ENCODE results near the gene MCC. TPM values are rescaled to one million over a fixed set of nuclear protein-coding genes. Genes with fewer than 3 reads are reported as not detected.

The MCC gene
- polyA plus RNA-seq, 1 donor (not counting 4 experiments of a cell fraction or from before 2014, with no cell fraction given): 24.6 TPM

GRCh38 chr5:113255579-113256386 lies 232.5 kb downstream of the MCC start:
- Histone ChIP-seq H2AFZ (ENCODE audit: control insufficient read depth, low read length) (no peak overlapping the region), H3K4me2 (ENCODE audit: control insufficient read depth, extremely low read depth, insufficient read depth, low read depth, low read length) (no peak overlapping the region), H3K9me3 (ENCODE audit: control insufficient read depth, low read depth, low read length) (no peaks in the 10 kb centered on the region), H4K20me1 (ENCODE audit: control insufficient read depth, extremely low read depth, insufficient read depth, low read length) (peaks cover 4% of the 10 kb centered on the region), H3K79me2 (ENCODE audit: control insufficient read depth, insufficient read depth, low read length) (peaks cover 58% of the 10 kb centered on the region), H3K9me1 (ENCODE audit: control insufficient read depth, extremely low read depth, insufficient read depth, low read length) (no peaks in the 10 kb centered on the region), H3K9ac (ENCODE audit: control insufficient read depth, extremely low read depth, insufficient read depth, low read length) (no peak overlapping the region), H3K4me3 (ENCODE audit: control insufficient read depth in 2 of 3, extremely low read depth in 1 of 3, insufficient read depth in 2 of 3, low read depth in 1 of 3, low read length in 3 of 3) (no peak overlapping the region), H3K27me3 (ENCODE audit: control insufficient read depth, extremely low read depth, insufficient read depth, low read length) (no peaks in the 10 kb centered on the region), H3K4me1 (ENCODE audit: control insufficient read depth, extremely low read depth, insufficient read depth, low read length) (peaks cover 10% of the 10 kb centered on the region), H3K36me3 (ENCODE audit: control insufficient read depth in 2 of 2, extremely low read depth in 1 of 2, insufficient read depth in 2 of 2, low read length in 2 of 2) (no peaks in the 10 kb centered on the region), H3K27ac (ENCODE audit: control insufficient read depth, insufficient read depth, low read length) (no peak overlapping the region)
- no peak for DNase-seq (ENCODE audit: low read depth, low spot score)
- TF ChIP-seq, protein P1, sequence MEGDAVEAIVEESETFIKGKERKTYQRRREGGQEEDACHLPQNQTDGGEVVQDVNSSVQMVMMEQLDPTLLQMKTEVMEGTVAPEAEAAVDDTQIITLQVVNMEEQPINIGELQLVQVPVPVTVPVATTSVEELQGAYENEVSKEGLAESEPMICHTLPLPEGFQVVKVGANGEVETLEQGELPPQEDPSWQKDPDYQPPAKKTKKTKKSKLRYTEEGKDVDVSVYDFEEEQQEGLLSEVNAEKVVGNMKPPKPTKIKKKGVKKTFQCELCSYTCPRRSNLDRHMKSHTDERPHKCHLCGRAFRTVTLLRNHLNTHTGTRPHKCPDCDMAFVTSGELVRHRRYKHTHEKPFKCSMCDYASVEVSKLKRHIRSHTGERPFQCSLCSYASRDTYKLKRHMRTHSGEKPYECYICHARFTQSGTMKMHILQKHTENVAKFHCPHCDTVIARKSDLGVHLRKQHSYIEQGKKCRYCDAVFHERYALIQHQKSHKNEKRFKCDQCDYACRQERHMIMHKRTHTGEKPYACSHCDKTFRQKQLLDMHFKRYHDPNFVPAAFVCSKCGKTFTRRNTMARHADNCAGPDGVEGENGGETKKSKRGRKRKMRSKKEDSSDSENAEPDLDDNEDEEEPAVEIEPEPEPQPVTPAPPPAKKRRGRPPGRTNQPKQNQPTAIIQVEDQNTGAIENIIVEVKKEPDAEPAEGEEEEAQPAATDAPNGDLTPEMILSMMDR (optimal IDR thresholded peaks at IDR 0.05 in 1 of 3, IDR thresholded peaks at IDR 0.05 in 1 of 3, conservative IDR thresholded peaks at IDR 0.05 in 1 of 3; ENCODE audit: extremely low read depth in 1 of 3, insufficient read depth in 2 of 3, low read length in 3 of 3): no peak
- TF ChIP-seq EZH2 (IDR thresholded peaks at IDR 0.05; ENCODE audit: low read length): no peak
- dilution Hi-C loops (cut with MboI; ENCODE audit: extremely low pct_ligation_motif_present, low sequenced_read_pairs): no loop called here
- FAIRE-seq: no peak

GRCh38 chr5:113255105-113255504 lies 233.1 kb downstream of the MCC start:
- no peak overlapping the region for H3K27ac ChIP-seq (ENCODE audit: control insufficient read depth, insufficient read depth, low read length)
- no peak for FAIRE-seq
- H2AFZ ChIP-seq (ENCODE audit: control insufficient read depth, low read length): no peak overlapping the region
- peaks cover 4% of the 10 kb centered on the region for H4K20me1 ChIP-seq (ENCODE audit: control insufficient read depth, extremely low read depth, insufficient read depth, low read length)
- no peak overlapping the region for H3K4me3 ChIP-seq (ENCODE audit: control insufficient read depth in 2 of 3, extremely low read depth in 1 of 3, insufficient read depth in 2 of 3, low read depth in 1 of 3, low read length in 3 of 3)
- peaks cover 0 to under 1% of the 10 kb centered on the region in 2 experiments for H3K36me3 ChIP-seq (ENCODE audit: control insufficient read depth in 2 of 2, extremely low read depth in 1 of 2, insufficient read depth in 2 of 2, low read length in 2 of 2)
- H3K9me3 ChIP-seq (ENCODE audit: control insufficient read depth, low read depth, low read length): no peaks in the 10 kb centered on the region
- peaks cover 13% of the 10 kb centered on the region for H3K4me1 ChIP-seq (ENCODE audit: control insufficient read depth, extremely low read depth, insufficient read depth, low read length)
- no peaks in the 10 kb centered on the region for H3K27me3 ChIP-seq (ENCODE audit: control insufficient read depth, extremely low read depth, insufficient read depth, low read length)
- H3K9ac ChIP-seq (ENCODE audit: control insufficient read depth, extremely low read depth, insufficient read depth, low read length): no peak overlapping the region
- no peaks in the 10 kb centered on the region for H3K9me1 ChIP-seq (ENCODE audit: control insufficient read depth, extremely low read depth, insufficient read depth, low read length)
- no peak overlapping the region for H3K4me2 ChIP-seq (ENCODE audit: control insufficient read depth, extremely low read depth, insufficient read depth, low read depth, low read length)
- dilution Hi-C loops (cut with MboI; ENCODE audit: extremely low pct_ligation_motif_present, low sequenced_read_pairs): no loop called here
- no peak for DNase-seq (ENCODE audit: low read depth, low spot score)
- peaks cover 58% of the 10 kb centered on the region for H3K79me2 ChIP-seq (ENCODE audit: control insufficient read depth, insufficient read depth, low read length)
- TF ChIP-seq, protein P1 (optimal IDR thresholded peaks at IDR 0.05 in 1 of 3, IDR thresholded peaks at IDR 0.05 in 1 of 3, conservative IDR thresholded peaks at IDR 0.05 in 1 of 3; ENCODE audit: extremely low read depth in 1 of 3, insufficient read depth in 2 of 3, low read length in 3 of 3): no peak
- TF ChIP-seq EZH2 (IDR thresholded peaks at IDR 0.05; ENCODE audit: low read length): no peak
